ENCODE measurements around the gene PAIP1.
A peak's percentile ranks its signal among the peaks of the same experiment; 100 is the strongest.
"Not testable (repeated sequence)": the region's sequence is repeated elsewhere in the genome, so short reads cannot be mapped to it uniquely, and the experiment has no call there.

PAIP1 gene

DNA sequence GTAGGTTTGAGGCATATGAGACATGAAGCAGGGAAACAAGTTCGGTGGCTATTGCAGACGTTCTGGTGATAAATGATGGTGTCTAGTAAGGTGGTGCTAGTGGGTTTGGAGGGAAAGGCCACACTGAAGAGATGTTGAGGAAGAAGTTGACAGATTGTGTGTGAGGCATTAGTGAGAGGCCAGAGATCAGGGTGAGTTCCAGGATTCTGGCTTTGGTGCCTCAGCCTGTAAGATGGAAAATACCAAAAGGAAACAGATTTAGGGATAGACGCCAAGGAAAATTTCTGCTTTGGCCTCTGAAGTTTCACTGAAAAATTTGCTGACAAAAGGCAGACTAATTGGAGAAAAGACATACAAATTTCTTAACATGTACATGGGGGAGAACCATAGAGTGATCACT is 6.4 kb upstream of the PAIP1 start:
- no peaks in the 10 kb centered on the region for H3K9me3 ChIP-seq (ENCODE audit: insufficient read depth, low read length)
- H2AFZ ChIP-seq (ENCODE audit: low read depth, low read length), result no peak overlapping the region
- no peaks in the 10 kb centered on the region for H3K27me3 ChIP-seq (ENCODE audit: low read depth, low read length)
- TF ChIP-seq, protein P1, sequence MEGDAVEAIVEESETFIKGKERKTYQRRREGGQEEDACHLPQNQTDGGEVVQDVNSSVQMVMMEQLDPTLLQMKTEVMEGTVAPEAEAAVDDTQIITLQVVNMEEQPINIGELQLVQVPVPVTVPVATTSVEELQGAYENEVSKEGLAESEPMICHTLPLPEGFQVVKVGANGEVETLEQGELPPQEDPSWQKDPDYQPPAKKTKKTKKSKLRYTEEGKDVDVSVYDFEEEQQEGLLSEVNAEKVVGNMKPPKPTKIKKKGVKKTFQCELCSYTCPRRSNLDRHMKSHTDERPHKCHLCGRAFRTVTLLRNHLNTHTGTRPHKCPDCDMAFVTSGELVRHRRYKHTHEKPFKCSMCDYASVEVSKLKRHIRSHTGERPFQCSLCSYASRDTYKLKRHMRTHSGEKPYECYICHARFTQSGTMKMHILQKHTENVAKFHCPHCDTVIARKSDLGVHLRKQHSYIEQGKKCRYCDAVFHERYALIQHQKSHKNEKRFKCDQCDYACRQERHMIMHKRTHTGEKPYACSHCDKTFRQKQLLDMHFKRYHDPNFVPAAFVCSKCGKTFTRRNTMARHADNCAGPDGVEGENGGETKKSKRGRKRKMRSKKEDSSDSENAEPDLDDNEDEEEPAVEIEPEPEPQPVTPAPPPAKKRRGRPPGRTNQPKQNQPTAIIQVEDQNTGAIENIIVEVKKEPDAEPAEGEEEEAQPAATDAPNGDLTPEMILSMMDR (IDR thresholded peaks at IDR 0.05; ENCODE audit: low read depth, low read length), result no peak
- no peak for TF ChIP-seq EZH2phosphoT487 (IDR thresholded peaks at IDR 0.05; ENCODE audit: low read depth)
- no peak overlapping the region for H3K9ac ChIP-seq (ENCODE audit: low read length)
- no peak overlapping the region for H3K4me3 ChIP-seq (ENCODE audit: low read length)
- no peak overlapping the region for H3K27ac ChIP-seq (ENCODE audit: low read length)
- H3K4me2 ChIP-seq (ENCODE audit: low read length), result no peak overlapping the region
- H3K79me2 ChIP-seq (ENCODE audit: low read length), result no peaks in the 10 kb centered on the region
- no peaks in the 10 kb centered on the region for H4K20me1 ChIP-seq (ENCODE audit: insufficient read depth, low read length)
- no peaks in the 10 kb centered on the region for H3K36me3 ChIP-seq (replicated peaks; ENCODE audit: low read depth, low read length)
- H3K4me1 ChIP-seq (ENCODE audit: low read length), result peaks cover 33% of the 10 kb centered on the region

- Histone ChIP-seq H3K4me2 (ENCODE audit: low read length) (no peak overlapping the region), H3K9me3 (ENCODE audit: insufficient read depth, low read length) (no peaks in the 10 kb centered on the region), H2AFZ (ENCODE audit: low read depth, low read length) (no peak overlapping the region), H3K36me3 (replicated peaks; ENCODE audit: low read depth, low read length) (no peaks in the 10 kb centered on the region), H3K27ac (ENCODE audit: low read length) (no peak overlapping the region), H3K9ac (ENCODE audit: low read length) (no peak overlapping the region), H4K20me1 (ENCODE audit: insufficient read depth, low read length) (no peaks in the 10 kb centered on the region), H3K27me3 (ENCODE audit: low read depth, low read length) (no peaks in the 10 kb centered on the region), H3K79me2 (ENCODE audit: low read length) (peaks cover 2% of the 10 kb centered on the region), H3K4me3 (ENCODE audit: low read length) (no peak overlapping the region), H3K4me1 (ENCODE audit: low read length) (peaks cover 30% of the 10 kb centered on the region)
- TF ChIP-seq, protein P1 (IDR thresholded peaks at IDR 0.05; ENCODE audit: low read depth, low read length), result no peak
- no peak for TF ChIP-seq EZH2phosphoT487 (IDR thresholded peaks at IDR 0.05; ENCODE audit: low read depth)
These were observed 4.5 kb upstream of the PAIP1 start for GRCh38 chr5:43561356-43561755.

- Histone ChIP-seq H2AFZ (ENCODE audit: low read depth, low read length) (no peak overlapping the region), H3K36me3 (replicated peaks; ENCODE audit: low read depth, low read length) (peaks cover 2% of the 10 kb centered on the region), H4K20me1 (ENCODE audit: insufficient read depth, low read length) (no peaks in the 10 kb centered on the region), H3K9me3 (ENCODE audit: insufficient read depth, low read length) (no peaks in the 10 kb centered on the region), H3K27me3 (ENCODE audit: low read depth, low read length) (no peaks in the 10 kb centered on the region), H3K4me3 (ENCODE audit: low read length) (no peak overlapping the region), H3K27ac (ENCODE audit: low read length) (no peak overlapping the region), H3K4me1 (ENCODE audit: low read length) (peaks cover 36% of the 10 kb centered on the region), H3K9ac (ENCODE audit: low read length) (no peak overlapping the region), H3K79me2 (ENCODE audit: low read length) (peaks cover 14% of the 10 kb centered on the region), H3K4me2 (ENCODE audit: low read length) (no peak overlapping the region)
- TF ChIP-seq, protein P1 (IDR thresholded peaks at IDR 0.05; ENCODE audit: low read depth, low read length), result no peak
- TF ChIP-seq EZH2phosphoT487 (IDR thresholded peaks at IDR 0.05; ENCODE audit: low read depth), result no peak
These were observed 3.3 kb upstream of the PAIP1 start for GRCh38 chr5:43560128-43560527.

DNA sequence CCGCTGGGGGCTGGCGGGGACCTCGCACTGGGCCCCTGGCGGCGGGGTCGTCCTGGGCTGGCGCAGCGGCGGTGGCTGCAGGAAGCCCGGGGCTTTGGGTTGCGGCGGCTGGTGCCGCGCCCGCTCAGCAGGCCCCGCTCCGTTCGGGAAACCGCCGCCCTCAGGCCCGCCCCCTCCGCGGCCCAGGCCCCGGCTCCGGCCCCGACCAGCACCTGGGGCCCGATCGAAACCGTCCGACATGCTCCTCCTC is 345 bp downstream of the PAIP1 start:
- H3K9me3 ChIP-seq (ENCODE audit: insufficient read depth, low read length); H3K27me3 ChIP-seq (ENCODE audit: low read depth, low read length): not testable (repeated sequence)
- H3K36me3 ChIP-seq (replicated peaks; ENCODE audit: low read depth, low read length), result peaks cover 34% of the 10 kb centered on the region
- H3K4me3 ChIP-seq (ENCODE audit: low read length), result peak overlapping the region; percentile 85
- H3K4me1 ChIP-seq (ENCODE audit: low read length), result peaks cover 41% of the 10 kb centered on the region
- peaks cover 14% of the 10 kb centered on the region; the same call in 1 of the 2 replicates for H4K20me1 ChIP-seq (ENCODE audit: insufficient read depth, low read length)
- peaks cover 50% of the 10 kb centered on the region for H3K79me2 ChIP-seq (ENCODE audit: low read length)
- peak overlapping the region; percentile 70; the same call in 1 of the 2 replicates for H2AFZ ChIP-seq (ENCODE audit: low read depth, low read length)
- peak overlapping the region; percentile 96; the same call in 1 of the 2 replicates for H3K4me2 ChIP-seq (ENCODE audit: low read length)
- H3K27ac ChIP-seq (ENCODE audit: low read length), result peak overlapping the region; percentile 80
- H3K9ac ChIP-seq (ENCODE audit: low read length), result peak overlapping the region; percentile 97
